HAP-1 (cell line): ENCODE results near the gene ADPRHL1.

Experiments
- DNase-seq, 2 experiments: peaks; one replicate each; pipeline ENCODE4 v3.0.0-alpha.2; 2016 to 2020; ENCODE audit warnings: low spot score in 2 of 2
- H3K27me3 ChIP-seq: fragments of 250-450 bp; sonication (Bioruptor Pico); 2 replicates; pipeline ENCODE4 v1.5.1; 2020; ENCODE audit warnings: low read depth, mild to moderate bottlenecking, moderate library complexity
- H3K36me3 ChIP-seq: fragments of 250-450 bp; sonication (Bioruptor Pico); replicated peaks from 2 replicates; pipeline ENCODE4 v1.5.1; 2020; ENCODE audit warnings: mild to moderate bottlenecking
- H3K4me1 ChIP-seq: fragments of 250-450 bp; sonication (Bioruptor Pico); 2 replicates; pipeline ENCODE4 v1.5.1; 2020; ENCODE audit warnings: mild to moderate bottlenecking
- H3K4me3 ChIP-seq: fragments of 250-450 bp; sonication (Bioruptor Pico); 2 replicates; pipeline ENCODE4 v1.5.1; 2020; ENCODE audit warnings: mild to moderate bottlenecking, moderate library complexity
- H3K9me3 ChIP-seq: fragments of 250-450 bp; sonication (Bioruptor Pico); 2 replicates; pipeline ENCODE4 v1.5.1; 2020; ENCODE audit warnings: mild to moderate bottlenecking, moderate library complexity
- in situ Hi-C: fragments of 300-500 bp; cut with MboI; formaldehyde crosslinking; loops from 3 replicates; pipeline ENCODE4 v1.14.3; 2020; ENCODE audit warnings: low sequenced_read_pairs, inconsistent platforms, mixed read lengths

The ADPRHL1 gene

DNA sequence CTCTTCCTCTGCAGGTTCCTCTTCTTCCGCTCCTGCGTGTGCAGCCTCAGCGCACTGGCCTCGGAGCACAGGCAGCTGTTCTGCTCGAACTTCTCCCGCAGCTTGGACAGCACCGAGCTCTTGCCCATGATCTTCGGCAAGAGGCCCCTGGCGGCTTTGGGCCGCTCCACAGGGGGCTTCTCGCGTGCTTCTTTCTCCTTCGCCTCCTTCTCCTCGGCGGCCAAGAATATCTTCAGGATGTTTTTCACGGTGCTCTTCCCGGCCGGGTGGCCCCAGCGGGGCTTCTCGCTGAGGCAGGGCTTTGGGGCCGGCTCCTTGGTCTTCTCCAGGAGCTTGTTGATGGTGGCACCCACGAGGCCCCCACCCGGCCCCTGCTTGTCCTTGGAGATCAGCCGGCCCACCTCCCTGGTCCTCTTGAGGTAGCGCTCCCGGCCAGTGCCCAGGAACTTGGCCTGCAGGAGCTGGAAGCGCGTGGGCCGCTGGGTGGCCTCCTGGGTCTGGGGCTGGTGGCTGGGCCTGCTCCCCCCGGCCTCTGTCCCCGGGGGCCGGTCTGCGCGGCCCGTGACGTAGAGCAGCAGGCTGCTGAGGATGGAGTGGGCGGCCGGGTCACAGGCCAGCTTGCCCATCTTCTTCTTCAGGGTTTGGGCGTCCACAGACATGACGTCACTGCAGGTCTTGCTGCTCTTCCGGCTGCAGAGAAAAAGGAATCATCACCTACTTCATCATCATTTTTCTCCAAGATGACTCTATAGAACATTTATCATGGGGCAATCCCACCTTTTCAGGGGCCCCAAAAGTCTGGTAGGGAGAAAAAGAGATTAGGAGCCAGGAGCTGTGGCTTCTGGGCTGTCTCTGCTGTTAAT lies 45.5 kb downstream of the ADPRHL1 start:
- in situ Hi-C loops, result no loop called here

GRCh38 chr13:113407103-113407530 lies 46.2 kb downstream of the ADPRHL1 start:
- DNase-seq, result no peak
- Histone ChIP-seq H3K4me3 (no peak overlapping the region), H3K36me3 (no peaks in the 10 kb centered on the region), H3K27me3 (0 out of 2 replicates have a peak, but pooled peaks cover 2% of the 10 kb centered on the region), H3K9me3 (no peaks in the 10 kb centered on the region), H3K4me1 (no peaks in the 10 kb centered on the region)
- in situ Hi-C loops, result no loop called here

More for the DNA sequence above, 45.5 kb downstream of the ADPRHL1 start:
- H3K9me3 ChIP-seq, result no peaks in the 10 kb centered on the region
- no peaks in the 10 kb centered on the region for H3K36me3 ChIP-seq
- no peaks in the 10 kb centered on the region for H3K4me1 ChIP-seq
- DNase-seq, result no peak
- H3K4me3 ChIP-seq, result no peak overlapping the region
- H3K27me3 ChIP-seq, result 0 out of 2 replicates have a peak, but pooled peaks cover 2% of the 10 kb centered on the region

GRCh38 chr13:113406321-113407102 lies 46.8 kb downstream of the ADPRHL1 start:
- H3K4me3 ChIP-seq, result no peak overlapping the region
- no peaks in the 10 kb centered on the region for H3K9me3 ChIP-seq
- DNase-seq, result no peak
- H3K4me1 ChIP-seq, result no peaks in the 10 kb centered on the region
- H3K27me3 ChIP-seq, result 0 out of 2 replicates have a peak, but pooled peaks cover 2% of the 10 kb centered on the region
- no peaks in the 10 kb centered on the region for H3K36me3 ChIP-seq
- in situ Hi-C loops, result no loop called here

DNA sequence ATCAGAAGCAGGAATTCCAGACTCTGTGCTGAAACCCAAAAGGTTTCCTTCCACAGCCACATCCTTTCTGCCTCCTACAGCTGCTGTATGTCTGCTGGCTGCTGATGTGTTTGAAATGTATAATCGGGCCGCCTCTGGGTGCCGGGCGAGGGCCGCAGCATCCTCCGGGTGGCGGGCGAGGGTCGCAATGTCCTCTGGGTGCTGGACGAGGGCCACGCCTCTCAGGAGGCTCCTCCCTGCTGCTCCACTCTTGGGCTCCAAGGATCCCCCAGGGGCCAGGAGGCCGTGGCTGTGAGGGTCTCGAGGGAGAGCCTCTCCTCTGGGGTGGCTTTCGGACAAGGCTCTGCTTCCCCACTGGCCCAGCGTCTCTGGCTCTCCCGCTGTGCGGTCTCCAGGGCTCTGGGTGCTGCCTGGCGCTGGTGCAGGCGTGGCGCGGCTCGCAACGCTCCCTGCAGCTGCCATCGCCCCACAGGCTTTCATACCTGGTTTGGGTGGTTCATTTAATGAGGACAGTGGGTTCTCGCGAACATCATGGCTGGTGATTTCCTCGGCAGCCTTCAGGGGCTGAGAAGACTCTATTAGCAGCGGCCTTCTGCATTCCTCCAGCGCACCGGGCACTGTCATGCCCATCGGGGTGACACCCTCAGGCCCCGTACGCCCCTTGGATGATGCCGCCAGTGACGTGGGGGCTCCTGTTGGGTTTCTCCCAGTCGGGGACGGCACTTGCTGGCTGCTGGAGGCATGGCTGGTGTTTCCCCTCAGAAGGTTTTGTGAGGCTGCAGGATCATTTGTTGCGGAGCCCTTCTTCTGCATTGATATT lies 47.6 kb downstream of the ADPRHL1 start:
- Histone ChIP-seq H3K9me3 (no peaks in the 10 kb centered on the region), H3K4me3 (no peak overlapping the region), H3K4me1 (no peaks in the 10 kb centered on the region), H3K36me3 (no peaks in the 10 kb centered on the region), H3K27me3 (0 out of 2 replicates have a peak, but pooled peaks cover 2% of the 10 kb centered on the region)
- in situ Hi-C loops, result no loop called here
- no peak for DNase-seq

DNA sequence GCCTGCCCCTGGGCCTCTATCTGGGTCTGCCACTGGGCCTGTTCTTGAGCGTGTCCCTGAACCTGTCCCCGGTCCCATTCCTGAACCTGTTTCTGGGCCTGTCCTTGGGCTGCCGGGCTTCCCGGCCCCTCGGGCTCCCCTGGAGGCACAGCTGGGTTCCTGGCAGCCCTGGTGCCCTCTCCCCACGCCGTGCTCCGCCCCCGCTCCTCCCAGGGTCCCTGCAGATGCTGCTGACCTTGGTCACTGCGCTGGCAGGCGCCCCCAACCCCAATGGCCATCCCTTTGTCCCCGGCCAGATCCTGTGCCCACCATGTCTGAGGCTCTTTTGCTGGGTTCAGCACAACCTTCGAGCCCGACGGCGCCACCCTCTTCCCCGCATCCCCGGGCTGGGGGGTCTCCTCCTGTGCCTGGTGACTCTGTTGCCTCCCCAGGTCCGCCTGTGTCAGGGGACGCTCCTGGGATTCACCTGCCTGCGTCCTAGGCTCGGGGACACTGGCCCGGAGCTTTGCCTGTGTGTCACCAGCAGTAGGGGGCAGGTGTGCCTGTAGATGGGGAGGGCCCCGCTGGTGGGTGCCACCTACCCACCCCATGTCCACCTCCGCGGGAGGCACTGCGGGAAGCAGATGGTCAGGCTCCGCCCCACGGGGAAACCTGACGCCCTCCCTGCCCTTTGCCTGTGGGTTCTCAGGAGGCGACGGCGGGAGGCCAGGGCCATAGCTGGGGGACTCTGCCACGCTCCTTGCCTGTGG lies 48.4 kb downstream of the ADPRHL1 start:
- in situ Hi-C loops, result no loop called here
- no peaks in the 10 kb centered on the region for H3K4me1 ChIP-seq
- DNase-seq, result no peak
- no peak overlapping the region for H3K4me3 ChIP-seq
- no peaks in the 10 kb centered on the region for H3K36me3 ChIP-seq
- H3K27me3 ChIP-seq, result 0 out of 2 replicates have a peak, but pooled peaks cover 2% of the 10 kb centered on the region
- H3K9me3 ChIP-seq, result no peaks in the 10 kb centered on the region

DNA sequence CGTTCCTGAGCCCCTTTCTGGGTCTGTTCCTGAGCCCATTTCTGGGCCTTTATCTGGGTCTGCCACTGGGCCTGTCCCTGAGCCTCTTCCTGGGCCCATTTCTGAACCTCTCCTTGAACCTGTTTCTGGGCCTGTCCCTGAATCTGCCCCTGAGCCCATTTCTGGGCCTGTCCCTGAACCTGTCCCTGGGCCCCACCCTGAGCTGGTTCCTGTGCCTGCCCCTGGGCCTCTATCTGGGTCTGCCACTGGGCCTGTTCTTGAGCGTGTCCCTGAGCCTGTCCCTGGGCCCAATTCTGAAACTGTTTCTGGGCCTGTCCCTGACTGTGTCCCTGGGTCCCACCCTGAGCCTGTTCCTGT lies 48.9 kb downstream of the ADPRHL1 start:
- H3K4me3 ChIP-seq, result no peak overlapping the region

GRCh38 chr13:113403255-113404104 lies 49.8 kb downstream of the ADPRHL1 start:
- H3K9me3 ChIP-seq, result no peaks in the 10 kb centered on the region
- no peaks in the 10 kb centered on the region for H3K36me3 ChIP-seq
- in situ Hi-C loops, result no loop called here
- H3K4me3 ChIP-seq, result no peak overlapping the region
- H3K4me1 ChIP-seq, result no peaks in the 10 kb centered on the region
- DNase-seq, result no peak
- H3K27me3 ChIP-seq, result no peaks in the 10 kb centered on the region

More for the DNA sequence above, 48.9 kb downstream of the ADPRHL1 start:
- Histone ChIP-seq H3K36me3 (no peaks in the 10 kb centered on the region), H3K4me1 (no peaks in the 10 kb centered on the region), H3K27me3 (0 out of 2 replicates have a peak, but pooled peaks cover 2% of the 10 kb centered on the region), H3K9me3 (no peaks in the 10 kb centered on the region)
- DNase-seq, result no peak
- in situ Hi-C loops, result no loop called here

DNA sequence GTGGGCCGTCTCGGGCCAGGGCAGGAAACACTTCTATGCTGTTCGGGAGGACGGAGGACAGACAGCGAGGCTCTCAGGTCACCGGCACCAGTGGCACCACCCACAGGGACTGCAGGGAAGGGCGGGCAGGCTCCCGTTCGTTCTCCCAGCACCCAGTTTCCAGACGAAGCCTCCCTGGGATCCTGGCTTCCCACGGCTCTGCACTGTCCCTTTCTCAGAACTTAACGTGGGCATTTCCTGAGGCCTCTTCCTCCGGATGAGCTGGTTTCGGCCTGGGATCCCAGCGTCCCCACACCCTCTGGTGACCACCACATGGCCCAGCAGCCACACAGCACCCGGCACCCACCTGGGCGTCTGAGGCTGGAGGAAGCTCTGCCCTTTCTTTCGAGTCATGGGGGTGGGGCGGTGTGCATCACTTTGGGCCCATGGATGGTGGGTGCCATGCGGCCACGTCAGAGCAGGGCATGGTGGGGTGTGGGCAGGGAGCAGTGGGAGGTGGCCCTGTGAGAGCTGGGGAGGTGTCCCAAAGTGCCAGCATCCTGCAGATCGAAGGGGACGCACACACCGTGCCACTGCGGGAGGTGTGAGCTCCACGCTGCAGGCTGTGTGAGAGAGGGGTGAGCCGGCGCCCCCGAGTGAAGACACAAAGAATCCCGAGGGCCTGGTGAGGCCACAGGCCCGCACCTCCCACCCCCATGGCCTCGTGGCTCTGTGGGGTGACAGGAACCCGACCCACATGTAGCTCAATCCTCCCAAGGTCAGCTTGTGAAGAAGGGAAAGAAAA lies 50.6 kb downstream of the ADPRHL1 start:
- Histone ChIP-seq H3K4me1 (no peaks in the 10 kb centered on the region), H3K36me3 (no peaks in the 10 kb centered on the region), H3K9me3 (no peaks in the 10 kb centered on the region), H3K4me3 (no peak overlapping the region), H3K27me3 (no peaks in the 10 kb centered on the region)
- in situ Hi-C loops, result no loop called here
- no peak for DNase-seq

- Histone ChIP-seq H3K36me3 (no peaks in the 10 kb centered on the region), H3K9me3 (no peaks in the 10 kb centered on the region), H3K27me3 (no peaks in the 10 kb centered on the region), H3K4me1 (no peaks in the 10 kb centered on the region), H3K4me3 (no peak overlapping the region)
- no peak for DNase-seq
- in situ Hi-C loops, result no loop called here
Observed at GRCh38 chr13:113401452-113402415, 51.6 kb downstream of the ADPRHL1 start.

- Histone ChIP-seq H3K4me3 (no peak overlapping the region), H3K36me3 (no peaks in the 10 kb centered on the region), H3K4me1 (no peaks in the 10 kb centered on the region), H3K9me3 (no peaks in the 10 kb centered on the region), H3K27me3 (no peaks in the 10 kb centered on the region)
- in situ Hi-C loops, result no loop called here
- no peak for DNase-seq
Observed at GRCh38 chr13:113400621-113401451, 52.5 kb downstream of the ADPRHL1 start.
